Hepatocyte (in vitro differentiated cells): ENCODE data around the gene HSD11B1L.

ENCODE experiments used
- EZH2 ChIP-seq: fragments of 200-600 bp; sonication (generic); IDR thresholded peaks from 2 replicates; pipeline ENCODE4 v1.6.1; 2016; ENCODE audit warnings: antibody characterized with exemption, mild to moderate bottlenecking, borderline replicate concordance
- EZH2phosphoT487 ChIP-seq: fragments of 200-600 bp; sonication (generic); IDR thresholded peaks from one replicate; pipeline ENCODE4 v1.6.1; 2018; ENCODE audit warnings: antibody characterized with exemption, mild to moderate bottlenecking, low read depth, moderate library complexity; ENCODE audit not compliant: unreplicated experiment, severe bottlenecking
- TF ChIP-seq, protein P1 (sequence below): fragments of 200-600 bp; sonication (generic); IDR thresholded peaks from 2 replicates; pipeline ENCODE4 v1.5.1; 2016; ENCODE audit warnings: antibody characterized with exemption, mild to moderate bottlenecking; ENCODE audit not compliant: poor library complexity

DNA sequence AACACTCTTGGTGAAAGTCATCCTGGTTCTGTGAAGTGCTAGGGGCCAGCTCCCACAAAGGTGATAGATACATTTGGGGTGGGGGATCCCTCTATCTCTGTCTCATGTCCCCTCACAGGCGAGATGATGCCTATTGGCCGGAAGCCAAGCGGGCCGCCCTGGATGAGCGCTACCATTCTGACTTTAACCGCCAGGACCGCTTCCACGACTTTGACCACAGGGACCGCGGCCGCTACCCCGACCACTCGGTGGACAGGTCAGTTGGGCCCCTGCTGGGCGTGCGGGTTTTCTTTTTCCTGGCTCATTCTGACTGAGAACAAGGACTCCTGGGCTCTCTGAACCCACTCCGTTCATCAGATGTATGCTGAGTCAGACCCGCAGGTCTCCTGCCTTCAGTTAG is 16.9 kb upstream of the HSD11B1L start:
- TF ChIP-seq, protein P1, sequence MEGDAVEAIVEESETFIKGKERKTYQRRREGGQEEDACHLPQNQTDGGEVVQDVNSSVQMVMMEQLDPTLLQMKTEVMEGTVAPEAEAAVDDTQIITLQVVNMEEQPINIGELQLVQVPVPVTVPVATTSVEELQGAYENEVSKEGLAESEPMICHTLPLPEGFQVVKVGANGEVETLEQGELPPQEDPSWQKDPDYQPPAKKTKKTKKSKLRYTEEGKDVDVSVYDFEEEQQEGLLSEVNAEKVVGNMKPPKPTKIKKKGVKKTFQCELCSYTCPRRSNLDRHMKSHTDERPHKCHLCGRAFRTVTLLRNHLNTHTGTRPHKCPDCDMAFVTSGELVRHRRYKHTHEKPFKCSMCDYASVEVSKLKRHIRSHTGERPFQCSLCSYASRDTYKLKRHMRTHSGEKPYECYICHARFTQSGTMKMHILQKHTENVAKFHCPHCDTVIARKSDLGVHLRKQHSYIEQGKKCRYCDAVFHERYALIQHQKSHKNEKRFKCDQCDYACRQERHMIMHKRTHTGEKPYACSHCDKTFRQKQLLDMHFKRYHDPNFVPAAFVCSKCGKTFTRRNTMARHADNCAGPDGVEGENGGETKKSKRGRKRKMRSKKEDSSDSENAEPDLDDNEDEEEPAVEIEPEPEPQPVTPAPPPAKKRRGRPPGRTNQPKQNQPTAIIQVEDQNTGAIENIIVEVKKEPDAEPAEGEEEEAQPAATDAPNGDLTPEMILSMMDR, result no peak
- no peak for TF ChIP-seq EZH2
- TF ChIP-seq EZH2phosphoT487, result no peak
